Stomach smooth muscle (tissue), 2 donors: ENCODE measurements around the gene LGI1.

ENCODE experiments used
- H3K27ac ChIP-seq: one replicate; pipeline ENCODE4 v1.7.0; 2013; ENCODE audit warnings: mild to moderate bottlenecking, low read length, inconsistent platforms
- H3K27me3 ChIP-seq, 2 donors: one replicate each; pipeline ENCODE4 v1.7.0; 2013; ENCODE audit warnings: low read length in 2 of 2; ENCODE audit not compliant: insufficient read depth in 2 of 2, control insufficient read depth in 1 of 2
- H3K36me3 ChIP-seq, 2 donors: one replicate each; pipeline ENCODE4 v1.7.0; 2013; ENCODE audit warnings: low read length in 2 of 2; ENCODE audit not compliant: control insufficient read depth in 2 of 2, insufficient read depth in 2 of 2
- H3K4me1 ChIP-seq: one replicate; pipeline ENCODE4 v1.7.0; 2013; ENCODE audit warnings: low read length; ENCODE audit not compliant: control insufficient read depth, insufficient read depth
- H3K4me3 ChIP-seq, 2 donors: one replicate each; pipeline ENCODE4 v1.7.0; 2013; ENCODE audit warnings: low read length in 2 of 2
- H3K9ac ChIP-seq, 2 donors: one replicate each; pipeline ENCODE4 v1.7.0; 2013; ENCODE audit warnings: low read length in 2 of 2, mild to moderate bottlenecking in 1 of 2
- H3K9me3 ChIP-seq, 2 donors: one replicate each; pipeline ENCODE4 v1.7.0; 2013; ENCODE audit warnings: low read length in 2 of 2; ENCODE audit not compliant: control insufficient read depth in 2 of 2
- donor health status: healthy.
- donor health status: Pancreatic carcinoma.

LGI1 gene

DNA sequence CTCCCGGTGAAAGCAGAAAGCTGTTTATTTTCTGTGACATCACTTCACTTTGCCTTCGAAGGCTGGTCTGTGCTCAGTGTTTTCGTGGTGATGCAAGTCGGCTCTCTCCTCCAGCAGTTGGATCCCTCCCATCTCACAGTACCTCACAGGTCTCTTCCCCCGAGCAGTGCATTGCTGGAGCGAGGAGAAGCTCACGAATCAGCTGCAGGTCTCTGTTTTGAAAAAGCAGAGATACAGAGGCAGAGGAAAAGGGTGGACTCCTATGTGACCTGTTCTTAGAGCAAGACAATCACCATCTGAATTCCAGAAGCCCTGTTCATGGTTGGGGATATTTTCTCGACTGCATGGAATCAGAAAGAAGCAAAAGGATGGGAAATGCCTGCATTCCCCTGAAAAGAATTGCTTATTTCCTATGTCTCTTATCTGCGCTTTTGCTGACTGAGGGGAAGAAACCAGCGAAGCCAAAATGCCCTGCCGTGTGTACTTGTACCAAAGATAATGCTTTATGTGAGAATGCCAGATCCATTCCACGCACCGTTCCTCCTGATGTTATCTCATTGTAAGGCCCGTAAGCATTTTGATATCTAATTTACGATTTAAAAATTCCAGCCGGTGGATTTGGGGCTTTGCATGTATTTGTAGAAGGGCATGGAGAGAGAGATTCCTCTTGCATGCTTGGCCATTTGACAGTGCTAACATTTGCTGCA is at the start of gene LGI1:
Gene LGI1 (plus strand): TSS at position 136 of the 707 bp plus-strand sequence. CDS start 209 bp downstream, at position 345.
- H3K27ac ChIP-seq, result no peak within 1 kb of the TSS
- peaks cover 0 to 4% of the 10 kb centered on the region in 2 donors for H3K27me3 ChIP-seq
- peaks cover 10% of the 10 kb centered on the region for H3K4me1 ChIP-seq
- H3K9me3 ChIP-seq, result no peaks in the 10 kb centered on the region
- no peaks in the 10 kb centered on the region for H3K36me3 ChIP-seq
- H3K4me3 ChIP-seq, result peak within 1 kb of the TSS in 1 of 2 donors; percentile 52
- H3K9ac ChIP-seq, result no peak within 1 kb of the TSS

DNA sequence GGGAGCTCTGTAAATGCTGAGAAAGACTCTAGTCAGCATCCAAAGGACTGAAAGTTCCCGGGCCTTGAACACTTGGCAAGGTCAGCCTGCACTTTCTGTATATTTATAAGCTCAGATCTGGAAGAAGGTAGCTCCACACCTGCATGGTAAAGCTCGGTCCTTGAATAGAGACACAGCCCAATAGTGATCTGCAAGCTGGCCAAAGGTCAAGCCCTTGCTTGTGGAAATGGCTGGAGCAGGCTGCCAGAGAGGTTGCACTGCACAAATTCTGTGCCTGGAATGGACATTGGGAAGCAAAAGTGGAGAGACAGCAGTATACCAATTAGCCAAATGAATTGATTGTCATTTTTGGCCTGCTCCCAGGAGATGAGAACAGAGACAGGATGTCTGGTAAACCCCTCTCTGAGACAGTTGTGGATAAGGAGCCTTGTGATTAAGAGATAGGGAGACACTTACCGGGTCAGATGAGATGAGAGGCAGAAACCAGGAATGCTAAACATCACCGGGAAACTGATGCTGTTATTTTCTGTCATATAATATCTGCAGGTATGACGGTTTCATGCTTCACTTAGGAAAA is 47.3 kb upstream of the LGI1 start:
- no peaks in the 10 kb centered on the region for H3K27me3 ChIP-seq
- H3K36me3 ChIP-seq, result no peaks in the 10 kb centered on the region
- no peak overlapping the region for H3K27ac ChIP-seq
- no peaks in the 10 kb centered on the region for H3K9me3 ChIP-seq
- H3K4me1 ChIP-seq, result no peaks in the 10 kb centered on the region
- H3K9ac ChIP-seq, result no peak overlapping the region
- no peak overlapping the region for H3K4me3 ChIP-seq

DNA sequence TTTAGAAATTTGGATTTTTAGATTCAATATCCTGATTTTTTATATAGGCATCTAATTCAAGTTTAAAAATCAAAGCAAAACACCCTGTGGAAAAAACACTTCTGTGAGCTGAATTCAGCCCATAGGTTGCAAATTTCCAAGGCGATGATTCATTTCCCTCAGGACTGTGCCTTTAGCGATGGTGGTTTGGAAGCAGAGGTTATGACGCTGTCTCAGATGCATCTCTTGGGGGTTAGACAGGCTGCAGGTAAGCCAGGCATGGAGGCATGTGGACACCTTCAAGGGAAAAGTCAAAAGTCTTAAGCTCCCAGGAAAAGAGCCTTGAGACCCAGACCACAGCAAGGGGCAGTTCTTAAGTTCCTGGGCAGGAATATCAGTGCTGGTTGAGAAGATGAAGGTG is 45.8 kb upstream of the LGI1 start:
- no peaks in the 10 kb centered on the region for H3K9me3 ChIP-seq
- H3K9ac ChIP-seq, result no peak overlapping the region
- H3K4me3 ChIP-seq, result no peak overlapping the region
- H3K4me1 ChIP-seq, result no peaks in the 10 kb centered on the region
- H3K36me3 ChIP-seq, result no peaks in the 10 kb centered on the region
- H3K27ac ChIP-seq, result no peak overlapping the region
- no peaks in the 10 kb centered on the region for H3K27me3 ChIP-seq

DNA sequence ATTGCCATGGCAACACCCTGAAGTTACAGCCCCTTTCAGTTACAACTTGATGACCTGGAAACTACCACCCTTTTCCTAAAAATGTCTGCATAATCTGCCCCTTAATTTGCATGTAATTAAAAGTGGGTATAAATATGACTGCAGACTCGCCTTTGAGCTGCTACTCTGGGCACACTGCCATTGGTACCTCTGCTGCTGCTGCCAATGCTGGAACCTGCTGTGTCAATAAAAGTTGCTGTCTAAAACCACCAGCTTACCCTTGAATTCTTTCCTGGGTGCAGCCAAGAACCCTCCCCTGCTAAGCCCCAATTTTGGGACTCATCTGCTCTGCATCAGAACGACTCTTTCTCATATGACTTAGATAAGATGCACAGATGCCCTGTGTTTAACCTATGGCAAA is 45.1 kb upstream of the LGI1 start:
- H3K4me3 ChIP-seq, result no peak overlapping the region
- no peaks in the 10 kb centered on the region for H3K27me3 ChIP-seq
- no peaks in the 10 kb centered on the region for H3K9me3 ChIP-seq
- no peak overlapping the region for H3K9ac ChIP-seq
- no peaks in the 10 kb centered on the region for H3K4me1 ChIP-seq
- no peaks in the 10 kb centered on the region for H3K36me3 ChIP-seq
- H3K27ac ChIP-seq, result no peak overlapping the region

DNA sequence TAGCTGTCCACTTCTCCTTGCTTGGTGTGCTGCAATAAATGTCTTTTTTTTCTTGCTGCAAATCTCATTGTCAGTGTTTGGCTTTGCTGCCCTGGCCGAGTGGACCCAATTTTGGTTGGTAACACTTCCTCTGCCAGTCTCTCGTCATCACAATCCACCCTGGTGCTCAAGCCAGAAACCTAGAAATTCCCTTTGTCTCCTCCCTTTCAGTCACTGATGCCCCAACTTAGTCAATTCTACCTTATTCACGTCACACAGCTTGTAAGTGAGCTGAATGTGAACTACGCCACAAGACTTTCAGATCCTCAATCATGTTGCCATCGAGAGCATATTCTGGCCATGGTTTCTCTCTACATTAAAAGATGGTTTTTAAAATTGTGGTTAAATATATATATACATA is 42.4 kb upstream of the LGI1 start:
- no peaks in the 10 kb centered on the region for H3K9me3 ChIP-seq
- H3K27me3 ChIP-seq, result no peaks in the 10 kb centered on the region
- H3K4me1 ChIP-seq, result no peaks in the 10 kb centered on the region
- no peak overlapping the region for H3K27ac ChIP-seq
- H3K36me3 ChIP-seq, result no peaks in the 10 kb centered on the region
- no peak overlapping the region for H3K9ac ChIP-seq
- H3K4me3 ChIP-seq, result no peak overlapping the region

DNA sequence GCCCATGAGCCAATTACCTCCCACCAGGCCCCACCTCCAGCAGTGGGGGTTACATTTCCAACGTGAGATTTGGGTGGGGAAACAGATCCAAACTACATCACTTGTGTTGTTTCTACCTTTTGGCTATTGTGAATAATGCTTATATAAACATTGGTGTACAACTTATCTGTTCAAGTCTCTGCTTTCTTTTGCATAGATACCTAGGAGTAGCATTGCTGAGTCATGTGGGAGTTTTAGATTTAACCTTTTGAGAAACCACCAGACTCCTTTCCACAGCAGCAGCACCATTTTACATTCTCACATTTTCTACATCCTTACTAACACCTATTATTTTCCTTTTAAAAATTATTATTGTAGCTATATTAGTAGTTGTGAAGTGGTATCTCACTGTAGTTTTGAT is 41.0 kb upstream of the LGI1 start:
- Histone ChIP-seq H3K36me3 (no peaks in the 10 kb centered on the region), H3K27me3 (no peaks in the 10 kb centered on the region), H3K27ac (no peak overlapping the region), H3K9me3 (no peaks in the 10 kb centered on the region), H3K4me1 (no peaks in the 10 kb centered on the region), H3K9ac (no peak overlapping the region), H3K4me3 (no peak overlapping the region)

DNA sequence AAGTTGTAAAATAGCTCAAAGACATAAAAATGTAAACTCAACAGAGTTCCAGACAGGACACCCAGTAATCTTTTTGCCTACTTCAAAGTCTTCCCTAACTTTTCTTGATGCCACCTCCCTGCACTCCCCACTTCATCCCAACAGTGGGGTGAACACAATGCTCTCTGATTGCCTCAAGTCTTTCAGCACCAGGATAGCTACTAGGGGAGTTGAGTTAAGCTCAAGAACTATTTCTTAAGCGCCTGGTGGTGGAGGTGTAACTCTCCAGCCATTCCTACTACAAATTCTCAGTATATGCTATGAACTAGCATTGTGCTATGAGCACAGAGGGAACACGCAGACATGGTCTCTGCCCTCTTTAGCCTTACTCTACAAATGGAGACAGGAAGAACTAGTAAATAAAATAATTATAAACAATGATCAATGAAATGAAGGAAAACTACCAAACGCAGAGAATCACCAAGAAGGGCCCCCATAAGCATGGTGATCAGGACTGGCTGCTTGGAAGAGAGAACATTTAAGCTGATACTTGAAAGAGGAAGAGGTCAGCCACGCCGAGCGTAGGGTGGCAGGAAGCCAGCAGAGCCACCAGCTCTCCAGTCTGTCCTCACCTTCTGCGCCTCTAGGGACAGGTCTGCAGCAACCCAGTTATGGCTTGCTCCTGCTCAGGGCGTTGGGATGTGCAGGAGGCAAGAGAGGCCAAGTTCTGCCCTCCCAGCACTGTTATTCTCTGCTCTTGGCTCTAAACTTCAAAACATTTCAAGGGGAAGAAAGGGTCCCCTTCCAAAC is 38.6 kb upstream of the LGI1 start:
- H3K27ac ChIP-seq, result no peak overlapping the region
- no peak overlapping the region for H3K9ac ChIP-seq
- H3K9me3 ChIP-seq, result no peaks in the 10 kb centered on the region
- no peak overlapping the region for H3K4me3 ChIP-seq
- H3K36me3 ChIP-seq, result no peaks in the 10 kb centered on the region
- H3K4me1 ChIP-seq, result no peaks in the 10 kb centered on the region
- H3K27me3 ChIP-seq, result no peaks in the 10 kb centered on the region

DNA sequence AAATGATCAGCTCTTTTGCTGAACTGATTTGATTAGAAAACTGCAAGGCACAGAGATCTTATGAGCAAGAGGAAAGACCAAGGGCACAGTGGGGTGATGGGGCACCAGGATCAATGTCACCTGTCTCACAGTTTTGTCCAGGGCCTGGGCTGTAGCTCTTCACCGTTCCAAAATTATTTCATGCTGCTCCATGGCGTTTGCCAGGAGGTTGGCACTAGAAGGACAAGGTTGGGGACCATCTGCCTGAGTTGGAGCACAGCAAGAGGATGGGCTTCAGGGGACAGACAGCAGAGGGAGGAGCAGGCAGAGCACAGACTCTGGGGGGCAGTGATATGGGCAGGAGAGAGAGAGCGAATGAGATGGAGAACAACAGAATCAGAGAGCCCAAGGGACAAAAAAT is 37.8 kb upstream of the LGI1 start:
- Histone ChIP-seq H3K27ac (no peak overlapping the region), H3K36me3 (no peaks in the 10 kb centered on the region), H3K4me1 (no peaks in the 10 kb centered on the region), H3K9ac (no peak overlapping the region), H3K9me3 (no peaks in the 10 kb centered on the region), H3K4me3 (no peak overlapping the region), H3K27me3 (no peaks in the 10 kb centered on the region)

DNA sequence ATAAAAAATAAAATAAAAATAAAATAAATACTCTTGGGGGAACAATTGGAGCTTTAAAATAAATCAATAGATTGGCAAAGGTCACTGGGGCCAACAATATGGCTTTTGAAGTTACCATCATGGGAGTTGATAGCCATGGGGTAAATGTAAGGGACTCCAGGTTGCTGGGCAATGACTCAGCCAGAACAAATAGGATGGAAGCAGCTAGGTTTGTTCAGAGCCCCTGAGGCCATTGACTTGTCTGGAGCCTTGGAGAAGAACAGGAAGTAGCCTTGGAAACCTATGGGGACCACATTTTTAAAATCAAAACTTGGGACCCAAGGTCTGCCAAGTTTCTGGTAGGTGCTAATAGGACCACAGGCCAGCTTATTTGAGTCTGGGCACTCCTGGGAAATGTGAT is 35.2 kb upstream of the LGI1 start:
- Histone ChIP-seq H3K36me3 (no peaks in the 10 kb centered on the region), H3K9ac (no peak overlapping the region), H3K4me1 (no peaks in the 10 kb centered on the region), H3K27me3 (no peaks in the 10 kb centered on the region), H3K27ac (no peak overlapping the region), H3K4me3 (no peak overlapping the region), H3K9me3 (no peaks in the 10 kb centered on the region)

DNA sequence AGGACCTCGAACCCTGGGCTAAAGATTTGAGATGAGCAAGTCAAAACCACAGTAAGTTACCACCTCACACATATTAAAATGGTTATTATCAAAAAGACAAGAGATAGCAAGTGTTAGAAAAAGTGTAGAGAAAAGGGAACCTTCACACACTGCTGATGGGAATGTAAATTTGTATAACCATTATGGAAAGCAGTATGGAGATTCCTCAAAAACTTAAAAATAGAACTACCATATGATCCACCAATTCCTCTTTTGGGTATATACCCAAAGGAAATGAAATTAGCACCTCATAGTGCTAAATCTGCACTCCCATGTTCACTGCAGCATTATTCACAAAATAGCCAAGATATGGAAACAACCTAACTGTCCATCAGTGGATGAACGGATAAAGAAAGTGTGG is 34.6 kb upstream of the LGI1 start:
- Histone ChIP-seq H3K27me3 (no peaks in the 10 kb centered on the region), H3K9ac (no peak overlapping the region), H3K4me1 (no peaks in the 10 kb centered on the region), H3K9me3 (no peaks in the 10 kb centered on the region), H3K27ac (no peak overlapping the region), H3K36me3 (no peaks in the 10 kb centered on the region), H3K4me3 (no peak overlapping the region)

DNA sequence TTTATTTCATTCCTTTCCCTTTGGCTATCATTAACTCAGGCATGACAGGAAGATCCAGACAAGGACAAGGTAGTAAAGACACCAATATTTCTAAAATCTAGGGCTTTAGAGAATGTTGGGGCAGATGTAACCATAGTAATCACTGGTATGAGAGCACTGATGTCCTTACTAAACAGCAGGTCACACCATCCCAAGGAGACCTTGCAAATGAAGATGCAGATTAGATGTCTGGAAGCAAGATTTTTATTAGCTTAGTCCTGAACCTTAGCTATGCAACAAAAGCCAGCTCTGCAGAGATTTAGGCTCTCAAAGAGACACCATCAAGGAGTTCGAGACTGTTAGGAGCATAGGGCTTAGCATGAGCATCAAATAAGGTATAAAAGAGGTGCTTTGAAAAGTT is 31.7 kb upstream of the LGI1 start:
- Histone ChIP-seq H3K27ac (no peak overlapping the region), H3K4me3 (no peak overlapping the region), H3K9me3 (no peaks in the 10 kb centered on the region), H3K9ac (no peak overlapping the region), H3K36me3 (no peaks in the 10 kb centered on the region), H3K4me1 (no peaks in the 10 kb centered on the region), H3K27me3 (no peaks in the 10 kb centered on the region)
